HCT116 (cell line): Measurements from ENCODE around the gene BRI3BP. TPM values are rescaled to one million over a fixed set of nuclear protein-coding genes. Genes with fewer than 3 reads are reported as not detected.

ENCODE experiments used
- ATAC-seq: fragments of 200-7000 bp; cut with Tn5 transposase; 2 replicates; pipeline ENCODE4 v1.9.1; 2020; ENCODE audit warnings: mild to moderate bottlenecking, moderate library complexity
- BruUV-seq: library from RNA; stranded (reverse); fragments of 400-500 nt; replicated peaks from 2 replicates; lab custom pipeline; 2021; lab: Mats Ljungman, UMichigan
- CTCF ChIA-PET: fragments of 300-600 bp; sonication (Branson Sonifier 250); formaldehyde crosslinking; loops from one replicate; lab custom pipeline; 2021; ENCODE audit warnings: antibody characterized with exemption; lab: Charles Lee
- POLR2A ChIA-PET: fragments of 300-600, 350-600 bp; sonication (Branson Sonifier 250); formaldehyde crosslinking; loops from one replicate; lab custom pipeline; 2021; ENCODE audit warnings: antibody characterized with exemption; lab: Charles Lee
- RAD21 ChIA-PET, 2 experiments: fragments of 300-600 bp; sonication (Branson Sonifier 250); formaldehyde crosslinking; loops; one replicate each; lab custom pipeline; 2023; ENCODE audit warnings: low total read pairs in 2 of 2; ENCODE audit not compliant: uncharacterized antibody in 2 of 2, unreplicated experiment in 2 of 2, low non-redundant PET in 1 of 2; lab: Charles Lee
- DNase-seq: peaks from one replicate; pipeline ENCODE4 v3.0.0-alpha.2; 2010; ENCODE audit warnings: low read depth, low spot score
- H2AFZ ChIP-seq: fragments of 200-600 bp; shearing (Covaris generic), sonication (generic); 2 replicates; pipeline ENCODE4 v1.6.1; 2017; ENCODE audit warnings: low read depth, mixed run types, mixed read lengths, antibody characterized with exemption, low read length; ENCODE audit not compliant: poor library complexity, severe bottlenecking
- H3K27ac ChIP-seq: 2 replicates; pipeline ENCODE4 v1.5.1; 2012; ENCODE audit warnings: low read depth, low read length
- H3K27me3 ChIP-seq: fragments of 200-600 bp; sonication (generic); 2 replicates; pipeline ENCODE4 v1.6.1; 2016; ENCODE audit warnings: mixed run types, low read length, mixed read lengths; ENCODE audit not compliant: insufficient read depth
- H3K36me3 ChIP-seq, 2 experiments: fragments of 200-500 bp in 1 of 2; fragments of 200-600 bp in 1 of 2; sonication (Bioruptor generic) in 1 of 2; sonication (generic) in 1 of 2; 2 replicates each; pipeline versions ENCODE4 v1.5.1 to v1.6.1; 2014 to 2016; ENCODE audit warnings: low read length in 2 of 2, inconsistent platforms in 1 of 2, mixed read lengths in 1 of 2, mixed run types in 1 of 2; ENCODE audit not compliant: insufficient read depth in 2 of 2, control insufficient read depth in 1 of 2
- H3K4me1 ChIP-seq, 2 experiments: fragments of 200-600 bp in 1 of 2; sonication (generic) in 1 of 2; 2 replicates each; pipeline versions ENCODE4 v1.5.1 to v1.6.1; 2012 to 2017; ENCODE audit warnings: low read length in 2 of 2, inconsistent platforms in 1 of 2, mild to moderate bottlenecking in 1 of 2, mixed read lengths in 1 of 2, mixed run types in 1 of 2, moderate library complexity in 1 of 2; ENCODE audit not compliant: insufficient read depth in 2 of 2, control insufficient read depth in 1 of 2
- H3K4me2 ChIP-seq: fragments of 200-600 bp; sonication (generic); 2 replicates; pipeline ENCODE4 v1.6.1; 2017; ENCODE audit warnings: mixed run types, low read length, mixed read lengths
- H3K4me3 ChIP-seq, 2 experiments: fragments of 200-600 bp in 1 of 2; sonication (generic) in 1 of 2; replicated peaks in 1 of 2; 2 replicates each; pipeline ENCODE4 v1.5.1; 2011 to 2016; ENCODE audit warnings: low read length in 2 of 2, control low read depth in 1 of 2, low read depth in 1 of 2, mild to moderate bottlenecking in 1 of 2, mixed read lengths in 1 of 2, mixed run types in 1 of 2
- H3K79me2 ChIP-seq: fragments of 200-600 bp; sonication (generic); 2 replicates; pipeline ENCODE4 v1.6.1; 2017; ENCODE audit warnings: mild to moderate bottlenecking, mixed run types, low read length, moderate library complexity, mixed read lengths; ENCODE audit not compliant: insufficient read depth
- H3K9ac ChIP-seq: fragments of 200-600 bp; sonication (generic); 2 replicates; pipeline ENCODE4 v1.6.1; 2016; ENCODE audit warnings: low read length, mixed read lengths
- H3K9me2 ChIP-seq: fragments of 200-600 bp; sonication (generic), shearing (Covaris generic); 2 replicates; pipeline ENCODE4 v1.6.1; 2017; ENCODE audit warnings: mixed run types, mild to moderate bottlenecking, moderate library complexity; ENCODE audit not compliant: insufficient read depth
- H3K9me3 ChIP-seq, 2 experiments: fragments of 200-500 bp in 1 of 2; fragments of 200-600 bp in 1 of 2; sonication (Bioruptor generic) in 1 of 2; sonication (generic) in 1 of 2; 2 replicates each; pipeline ENCODE4 v1.6.1; 2014 to 2017; ENCODE audit warnings: low read length in 2 of 2, mixed read lengths in 2 of 2, inconsistent platforms in 1 of 2, low read depth in 1 of 2, mild to moderate bottlenecking in 1 of 2, mixed run types in 1 of 2, moderate library complexity in 1 of 2; ENCODE audit not compliant: control insufficient read depth in 1 of 2, insufficient read depth in 1 of 2
- H4K20me1 ChIP-seq: fragments of 200-600 bp; sonication (generic), shearing (Covaris generic); 2 replicates; pipeline ENCODE4 v1.6.1; 2017; ENCODE audit warnings: mixed run types, mild to moderate bottlenecking, moderate library complexity; ENCODE audit not compliant: insufficient read depth
- EGR1 ChIP-seq: IDR thresholded peaks from 2 replicates; pipeline ENCODE4 v1.6.1; 2012; ENCODE audit warnings: low read depth
- FOSL1 ChIP-seq: IDR thresholded peaks from 2 replicates; pipeline ENCODE4 v1.6.1; 2012; ENCODE audit warnings: low read depth
- JUND ChIP-seq: IDR thresholded peaks from 2 replicates; pipeline ENCODE4 v1.6.1; 2012
- POLR2A ChIP-seq: IDR thresholded peaks from 2 replicates; pipeline ENCODE4 v1.7.0; 2011; ENCODE audit warnings: borderline replicate concordance; ENCODE audit not compliant: insufficient read depth, insufficient read length; ENCODE audit errors: extremely low read depth
- POLR2AphosphoS5 ChIP-seq: IDR thresholded peaks from 2 replicates; pipeline ENCODE4 v1.6.1; 2011; ENCODE audit warnings: mild to moderate bottlenecking, low read depth, low read length, moderate library complexity
- RAD21 ChIP-seq: IDR thresholded peaks from 2 replicates; pipeline ENCODE4 v1.6.1; 2012; ENCODE audit warnings: low read depth, mild to moderate bottlenecking
- SP1 ChIP-seq: IDR thresholded peaks from 2 replicates; pipeline ENCODE4 v1.6.1; 2012; ENCODE audit warnings: low read depth
- TCF7L2 ChIP-seq: IDR thresholded peaks from 2 replicates; pipeline ENCODE4 v1.7.0; 2011; ENCODE audit warnings: borderline replicate concordance, inconsistent platforms; ENCODE audit not compliant: insufficient read depth, insufficient read length; ENCODE audit errors: extremely low read depth
- ZBTB33 ChIP-seq: IDR thresholded peaks from 2 replicates; pipeline ENCODE4 v1.6.1; 2011; ENCODE audit warnings: mild to moderate bottlenecking, low read length, moderate library complexity; ENCODE audit not compliant: insufficient replicate concordance; ENCODE audit errors: extremely low read depth
- ZNF274 ChIP-seq: fragments of 200-500 bp; sonication (Bioruptor generic); IDR thresholded peaks from 2 replicates; pipeline ENCODE4 v1.6.1; 2014; ENCODE audit warnings: mild to moderate bottlenecking, low read depth, low read length, inconsistent platforms
- intact Hi-C: fragments of 100-400 bp; cut with micrococcal nuclease; formaldehyde crosslinking; loops from 2 replicates; pipeline ENCODE4 v1.10.0; 2022
- total RNA-seq: library from RNA; stranded (reverse); gene quantifications from one replicate; pipeline ENCODE4 v1.2.1, GENCODE V29; 2021; ENCODE audit not compliant: unreplicated experiment
- TF ChIP-seq, protein P1 (sequence below): IDR thresholded peaks from 2 replicates; pipeline ENCODE4 v1.6.1; 2012

The BRI3BP gene
- total RNA-seq, 1 experiment from 2014 or later = 40.1 TPM

GRCh38 chr12:124946447-124946793 is 47.0 kb upstream of the BRI3BP start:
- no peak for ATAC-seq
- H3K4me3 ChIP-seq = no peak overlapping the region
- intact Hi-C loops = no loop called here
- H3K27me3 ChIP-seq = no peaks in the 10 kb centered on the region
- H3K9me3 ChIP-seq = no peaks in the 10 kb centered on the region
- no peaks in the 10 kb centered on the region for H3K79me2 ChIP-seq
- no peak overlapping the region for H3K4me2 ChIP-seq
- H3K9me2 ChIP-seq = no peaks in the 10 kb centered on the region
- no peak for DNase-seq
- ChIA-PET CTCF (no interaction called here), RAD21 (no interaction called here), POLR2A (no interaction called here)
- no peak overlapping the region for H3K27ac ChIP-seq
- H3K4me1 ChIP-seq = peaks cover 0 to 6% of the 10 kb centered on the region in 2 experiments; a peak in 3 of 4 replicates
- no peaks in the 10 kb centered on the region for H4K20me1 ChIP-seq
- BruUV-seq = no TSS peak
- H3K36me3 ChIP-seq = peaks cover 3 to 23% of the 10 kb centered on the region in 2 experiments; a peak in 3 of 4 replicates
- TF ChIP-seq POLR2A (no peak), ZNF274 (no peak), RAD21 (no peak), ZBTB33 (no peak), TCF7L2 (no peak), JUND (no peak), SP1 (no peak), FOSL1 (no peak), EGR1 (no peak), POLR2AphosphoS5 (no peak)
- TF ChIP-seq, protein P1, sequence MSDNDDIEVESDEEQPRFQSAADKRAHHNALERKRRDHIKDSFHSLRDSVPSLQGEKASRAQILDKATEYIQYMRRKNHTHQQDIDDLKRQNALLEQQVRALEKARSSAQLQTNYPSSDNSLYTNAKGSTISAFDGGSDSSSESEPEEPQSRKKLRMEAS = no peak
- H3K9ac ChIP-seq = no peak overlapping the region
- H2AFZ ChIP-seq = no peak overlapping the region
